NCI-H146 treated with DMSO at 0.1 percent for 48 hours (cell line): ENCODE data around the gene ALLC.
"Not testable (repeated sequence)": the region's sequence is repeated elsewhere in the genome, so short reads cannot be mapped to it uniquely, and the experiment has no call there.

ENCODE experiments used
- DNase-seq: peaks from one replicate; lab custom pipeline; 2025; ENCODE audit not compliant: unreplicated experiment; lab: John Stamatoyannopoulos, UW

The ALLC gene

DNA sequence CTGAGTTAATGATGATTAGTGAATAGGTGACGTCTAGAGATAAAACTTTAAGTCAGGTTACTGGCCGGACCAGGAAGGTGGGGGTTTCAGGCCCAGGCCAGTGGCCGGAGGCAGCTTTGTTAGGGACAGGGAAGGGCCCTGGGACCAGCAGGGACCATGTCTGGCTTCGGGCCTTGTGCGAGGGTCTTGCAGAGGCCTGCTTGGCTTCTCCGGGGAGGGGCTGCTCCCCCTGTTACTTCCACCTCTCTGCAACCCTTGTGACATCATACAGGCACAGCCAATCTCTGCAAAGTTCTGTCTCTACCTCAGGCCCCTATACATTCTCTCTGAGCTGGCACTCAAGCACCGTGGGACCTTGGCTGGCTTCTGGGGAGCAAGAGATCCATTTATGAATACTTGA is at the start of gene ALLC:
Gene ALLC (plus strand): TSS at position 320 of the 400 bp plus-strand sequence. CDS start 12,958 bp downstream, outside the sequence.
- DNase-seq = no peak

DNA sequence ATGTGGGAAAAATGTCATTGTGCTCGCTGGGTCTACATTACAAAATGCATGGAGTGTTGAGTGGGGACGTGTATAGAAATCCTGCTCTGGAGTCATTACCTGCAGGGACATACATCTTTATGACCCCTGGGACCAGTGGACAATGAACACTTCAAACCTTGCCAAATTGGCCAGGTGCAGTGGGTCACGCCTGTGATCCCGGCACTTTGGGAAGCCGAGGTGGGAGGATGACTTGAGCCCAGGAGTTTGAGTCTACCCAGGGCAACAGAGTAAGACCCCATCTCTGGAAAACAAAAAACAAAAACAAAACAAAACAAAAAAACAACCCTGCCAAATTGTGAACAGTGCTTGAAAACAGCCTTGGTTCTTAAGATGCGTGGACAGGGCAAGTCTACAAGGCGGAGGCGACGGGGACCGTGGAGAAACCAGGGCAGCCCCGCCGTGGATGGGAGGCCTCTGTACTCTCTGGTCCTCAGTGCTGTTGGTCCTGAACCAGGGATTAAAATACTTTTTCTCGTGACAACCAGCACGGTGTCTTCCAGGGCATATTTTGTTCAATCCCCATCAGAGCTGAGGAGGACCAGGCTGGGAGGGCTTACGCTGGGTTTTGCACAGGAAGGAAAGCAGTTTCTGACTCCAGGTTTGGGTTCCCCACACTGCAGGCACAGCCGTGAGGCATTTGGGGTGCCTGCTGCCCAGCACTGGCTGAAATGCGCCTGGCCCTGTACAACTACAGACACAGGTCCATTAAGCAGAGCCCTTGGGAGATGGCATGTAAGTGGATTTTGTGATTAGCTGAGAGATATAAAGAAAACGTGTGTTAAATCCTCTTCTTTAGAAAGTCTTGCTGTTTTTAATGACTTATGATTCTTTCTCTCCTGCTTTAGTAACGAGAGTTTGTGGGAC is 49.4 kb upstream of the ALLC start:
- no peak for DNase-seq

DNA sequence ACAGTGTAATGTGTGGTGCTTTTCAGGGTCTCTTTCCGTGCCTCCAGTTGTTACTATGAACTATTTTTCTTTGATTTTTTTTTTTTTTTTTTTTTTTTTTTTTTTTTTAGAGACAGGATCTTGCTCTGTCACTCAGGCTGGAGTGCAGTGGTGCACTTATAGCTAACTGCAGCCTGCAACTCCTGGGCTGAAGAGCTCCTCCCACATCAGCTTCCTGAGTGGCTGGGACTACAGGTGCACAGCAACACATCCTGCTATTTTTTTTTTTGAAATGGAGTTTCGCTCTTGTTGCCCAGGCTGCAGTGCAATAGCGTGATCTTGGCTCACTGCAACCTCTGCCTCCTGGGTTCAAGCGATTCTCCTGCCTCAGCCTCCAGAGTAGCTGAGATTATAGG is 48.7 kb upstream of the ALLC start:
- DNase-seq = not testable (repeated sequence)

DNA sequence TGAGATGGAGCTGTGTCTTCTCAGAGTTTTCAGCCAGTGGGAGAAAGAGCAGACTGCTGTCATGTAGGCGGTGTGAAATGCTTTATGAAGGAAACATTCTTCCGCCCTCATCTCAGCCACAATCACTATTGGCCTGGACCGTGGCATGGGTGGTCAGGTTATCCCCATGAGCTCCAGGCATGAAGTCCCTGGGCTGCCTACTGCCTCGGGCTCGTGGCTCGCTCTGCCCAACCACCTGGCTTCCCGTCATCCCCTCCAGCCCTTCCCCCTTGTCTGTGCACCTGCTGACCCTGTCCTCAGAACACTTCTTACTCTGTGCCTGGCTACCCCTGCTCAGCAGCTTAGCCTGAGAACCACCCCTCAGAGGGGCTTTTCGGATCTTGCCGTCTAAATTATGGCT is 47.6 kb upstream of the ALLC start:
- DNase-seq = no peak

DNA sequence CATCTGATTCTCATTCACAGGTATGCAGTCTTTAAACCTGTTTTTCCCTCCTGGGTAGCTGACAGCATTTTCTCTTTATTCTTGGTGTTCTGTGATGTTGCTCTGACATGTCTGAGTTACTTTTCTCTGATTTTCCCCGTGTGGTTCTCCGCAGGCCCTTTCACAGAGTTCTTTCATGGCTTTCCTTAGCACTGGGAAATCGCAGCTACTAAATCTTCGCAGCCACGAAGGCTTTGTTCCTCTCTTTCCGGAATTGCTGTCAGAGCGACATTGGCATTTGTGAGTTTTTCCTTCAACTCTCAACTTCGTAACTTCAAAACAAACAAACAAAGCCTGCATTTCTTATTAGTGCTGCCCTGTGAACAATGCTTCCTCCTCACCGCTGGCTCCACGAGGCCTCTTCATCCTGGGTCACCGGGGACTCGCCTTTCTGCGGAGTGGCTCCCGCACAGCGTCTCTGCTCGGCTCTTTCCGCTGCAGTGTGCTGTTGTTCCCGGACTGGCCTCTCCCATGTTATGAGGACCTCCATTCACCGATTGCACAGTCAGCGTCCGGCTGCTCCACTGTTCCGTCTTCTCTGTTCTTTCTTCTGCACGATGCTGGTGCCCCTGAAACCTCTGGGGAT is 47.0 kb upstream of the ALLC start:
- no peak for DNase-seq

DNA sequence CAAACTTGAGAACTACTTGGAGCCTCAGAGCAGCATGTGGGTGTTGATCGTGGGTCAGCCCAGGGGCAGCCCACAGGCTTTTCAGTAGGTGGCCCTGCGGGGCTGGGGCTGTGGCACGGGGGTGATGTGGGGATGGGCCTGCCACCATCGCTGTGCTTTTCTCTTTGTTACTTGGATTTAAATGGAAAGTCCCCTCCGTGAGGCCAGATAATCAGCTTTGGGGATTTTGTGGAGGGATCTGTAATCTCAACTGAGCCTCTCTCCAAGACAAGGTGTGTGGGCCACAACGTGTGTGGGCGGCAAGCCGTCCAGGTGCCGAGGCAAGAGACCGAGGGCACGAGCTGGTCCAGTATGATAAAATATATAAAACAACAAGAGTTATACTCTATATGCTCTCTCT is 46.4 kb upstream of the ALLC start:
- DNase-seq = no peak

DNA sequence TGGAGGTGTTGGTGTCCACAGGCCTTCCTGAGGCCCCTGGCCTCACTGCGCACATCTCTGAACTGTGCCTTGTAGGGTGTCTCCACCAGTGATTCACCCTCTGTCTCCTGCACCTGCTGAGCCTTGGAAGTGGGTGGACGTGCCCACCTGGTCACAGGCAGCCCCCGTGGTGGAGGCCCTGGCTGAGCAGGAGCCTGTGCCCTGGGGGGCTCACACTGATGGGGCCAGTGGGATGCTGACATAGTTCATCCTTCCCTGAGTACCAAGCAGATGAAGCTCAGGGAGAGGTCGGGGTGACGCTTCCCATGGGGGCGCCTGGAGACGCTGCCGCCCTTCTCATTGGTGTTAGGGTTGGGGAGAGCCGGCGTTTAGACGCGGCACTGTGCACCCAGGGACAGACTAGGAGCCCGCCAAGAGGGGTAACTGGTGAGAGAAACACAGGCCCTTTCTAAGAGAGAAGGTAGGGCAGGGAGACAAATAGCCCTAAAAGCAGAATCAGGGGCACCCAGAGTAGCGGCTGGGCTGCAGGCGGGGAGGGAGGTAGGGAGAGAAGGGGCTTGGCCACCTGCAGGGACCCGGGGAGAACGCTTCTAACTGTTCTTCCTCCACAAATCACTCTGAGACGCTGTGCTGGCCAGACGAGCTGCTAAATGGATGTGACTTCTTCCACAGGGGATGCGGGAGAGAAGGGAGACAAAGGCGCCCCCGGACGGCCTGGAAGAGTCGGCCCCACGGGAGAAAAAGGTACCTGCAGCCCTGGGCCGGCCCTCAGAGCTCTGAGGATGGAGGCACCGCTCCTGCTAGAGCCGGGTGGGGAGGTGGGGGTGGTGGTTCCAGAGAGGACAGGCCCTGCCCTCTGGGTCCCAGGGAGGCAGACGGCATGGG is 45.1 kb upstream of the ALLC start:
- DNase-seq = no peak

DNA sequence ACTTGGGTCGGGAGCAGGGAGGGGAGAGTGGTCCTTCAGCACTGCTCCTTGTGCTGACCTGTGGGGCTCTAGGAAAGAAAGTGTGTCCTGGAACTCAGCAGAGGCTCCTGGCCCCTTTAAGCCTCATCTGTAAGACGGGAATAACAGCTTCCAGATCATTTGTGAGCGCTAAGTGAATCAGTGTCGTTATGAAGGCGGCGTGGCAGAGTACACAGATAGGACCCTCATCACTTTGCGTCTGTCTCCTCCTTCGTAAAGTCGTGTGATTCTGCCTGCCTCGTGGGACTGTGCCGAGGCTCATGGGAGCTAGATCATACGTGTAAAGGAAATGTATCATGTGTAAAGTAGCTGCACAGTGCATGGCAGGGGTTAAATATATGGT is 44.5 kb upstream of the ALLC start:
- DNase-seq = no peak

DNA sequence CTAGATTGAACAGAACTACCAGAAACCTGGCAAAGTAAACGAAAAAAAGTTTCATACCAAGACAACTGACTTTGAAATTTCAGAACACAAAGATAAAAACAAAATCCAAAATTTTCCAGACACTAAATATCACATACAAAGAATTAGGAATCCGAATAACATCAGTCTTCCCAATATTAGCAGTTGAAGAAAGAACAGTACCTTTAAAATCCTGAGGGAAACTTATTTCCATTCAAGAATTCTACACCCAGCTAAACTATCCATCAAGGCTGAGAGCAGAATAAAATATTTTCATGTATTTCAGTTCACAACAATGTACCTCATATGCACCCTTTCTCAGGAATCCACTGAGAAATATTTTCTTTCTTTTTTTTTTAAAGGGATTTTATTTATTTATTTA is 43.3 kb upstream of the ALLC start:
- not testable (repeated sequence) for DNase-seq

DNA sequence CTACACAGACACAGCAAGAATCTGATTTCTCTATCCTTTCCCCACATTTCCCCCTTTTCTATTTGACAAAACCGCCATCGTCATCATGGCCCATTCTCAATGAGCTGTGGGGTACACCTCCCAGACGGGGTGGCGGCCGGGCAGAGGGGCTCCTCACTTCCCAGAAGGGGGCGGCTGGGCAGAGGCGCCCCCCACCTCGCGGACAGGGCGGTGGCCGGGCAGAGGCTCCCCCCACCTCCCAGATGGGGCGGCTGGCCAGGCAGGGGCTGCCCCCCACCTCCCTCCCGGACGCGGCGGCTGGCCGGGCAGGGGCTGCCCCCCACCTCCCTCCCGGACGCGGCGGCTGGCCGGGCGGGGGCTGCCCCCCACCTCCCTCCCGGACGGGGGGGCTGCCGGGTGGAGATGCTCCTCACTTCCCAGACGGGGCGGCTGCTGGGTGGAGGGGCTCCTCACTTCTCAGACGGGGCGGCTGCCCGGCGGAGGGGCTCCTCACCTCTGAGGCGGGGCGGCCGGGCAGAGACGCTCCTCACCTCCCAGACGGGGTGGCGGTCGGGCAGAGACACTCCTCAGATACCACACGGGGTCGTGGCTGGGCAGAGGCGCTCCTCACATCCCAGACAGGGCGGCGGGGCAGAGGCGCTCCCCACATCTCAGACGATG is 42.3 kb upstream of the ALLC start:
- not testable (repeated sequence) for DNase-seq

DNA sequence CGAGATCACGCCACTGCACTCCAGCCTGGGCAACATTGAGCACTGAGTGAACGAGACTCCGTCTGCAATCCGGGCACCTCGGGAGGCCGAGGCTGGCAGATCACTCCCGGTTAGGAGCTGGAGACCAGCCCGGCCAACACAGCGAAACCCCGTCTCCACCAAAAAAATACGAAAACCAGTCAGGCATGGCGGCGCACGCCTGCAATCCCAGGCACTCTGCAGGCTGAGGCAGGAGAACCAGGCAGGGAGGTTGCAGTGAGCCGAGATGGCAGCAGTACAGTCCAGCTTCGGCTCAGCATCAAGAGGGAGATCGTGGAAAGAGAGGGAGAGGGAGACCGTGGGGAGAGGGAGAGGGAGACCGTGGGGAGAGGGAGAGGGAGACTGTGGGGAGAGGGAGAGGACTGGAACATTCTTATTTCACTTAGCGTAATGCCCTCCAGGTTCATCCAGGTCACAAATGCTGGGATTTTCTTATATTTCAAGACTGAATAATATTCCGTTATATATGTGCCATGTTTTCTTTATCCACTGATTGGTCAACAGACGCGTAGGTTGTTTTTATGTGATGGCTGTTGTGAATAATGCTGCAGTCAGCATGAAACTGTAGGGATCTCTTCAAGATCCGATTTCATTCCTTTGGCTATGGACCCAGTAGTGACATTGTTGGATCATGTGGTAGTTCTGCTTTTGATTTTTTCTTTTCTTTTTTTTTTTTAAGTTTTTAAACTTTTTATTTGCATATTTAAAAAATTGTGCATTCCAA is 41.4 kb upstream of the ALLC start:
- DNase-seq = not testable (repeated sequence)

DNA sequence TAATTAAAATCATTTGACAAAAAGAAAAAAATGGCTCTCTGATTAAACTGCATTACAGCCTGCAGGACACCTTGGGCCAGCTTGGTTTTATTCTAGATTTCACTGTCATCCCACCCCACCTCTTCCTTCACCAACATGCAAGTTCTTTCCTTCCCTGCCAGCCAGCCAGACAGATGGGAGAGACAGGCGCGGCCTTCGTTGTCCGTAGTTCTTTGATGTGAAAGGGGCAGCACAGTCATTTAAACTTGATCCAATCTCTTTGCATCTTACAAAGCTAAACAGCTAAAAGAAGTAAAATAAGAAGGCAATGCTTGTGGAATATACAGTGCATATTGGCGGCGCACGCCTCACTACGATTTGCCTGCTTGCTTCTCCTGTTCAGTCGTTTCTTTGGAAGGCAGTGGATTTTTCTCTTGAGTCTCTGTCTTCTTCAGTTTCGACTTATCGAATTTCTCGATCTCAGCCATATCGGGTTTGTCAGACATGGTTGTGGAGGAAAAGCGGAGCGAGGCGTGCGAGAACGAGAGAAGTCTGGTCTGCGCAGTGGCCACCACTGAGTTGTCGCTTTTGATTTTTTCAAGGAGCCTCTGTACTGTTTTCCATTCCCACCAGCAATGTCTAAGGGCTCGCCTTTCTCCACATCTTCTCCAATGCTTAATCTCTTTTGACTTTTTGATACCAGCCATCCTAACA is 40.7 kb upstream of the ALLC start:
- DNase-seq = no peak

DNA sequence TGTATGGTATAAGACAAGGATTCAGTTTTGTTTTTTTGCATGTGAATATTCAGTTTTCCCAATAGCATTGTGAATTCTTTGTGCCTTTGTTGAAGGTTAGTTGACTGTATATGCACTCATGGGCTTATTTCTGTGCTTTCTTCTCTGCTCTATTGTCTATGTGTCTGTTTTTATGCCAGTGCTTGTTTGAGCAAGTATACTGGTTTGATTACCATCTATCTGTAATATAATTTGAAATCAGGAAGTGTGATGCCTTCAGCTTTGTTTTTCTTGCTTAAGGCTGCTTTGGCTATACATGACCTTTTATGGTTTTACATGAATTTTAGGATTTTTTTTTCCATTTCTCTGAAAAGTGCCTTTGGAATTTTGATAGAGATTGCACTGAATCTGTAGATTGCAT is 39.6 kb upstream of the ALLC start:
- DNase-seq = no peak

DNA sequence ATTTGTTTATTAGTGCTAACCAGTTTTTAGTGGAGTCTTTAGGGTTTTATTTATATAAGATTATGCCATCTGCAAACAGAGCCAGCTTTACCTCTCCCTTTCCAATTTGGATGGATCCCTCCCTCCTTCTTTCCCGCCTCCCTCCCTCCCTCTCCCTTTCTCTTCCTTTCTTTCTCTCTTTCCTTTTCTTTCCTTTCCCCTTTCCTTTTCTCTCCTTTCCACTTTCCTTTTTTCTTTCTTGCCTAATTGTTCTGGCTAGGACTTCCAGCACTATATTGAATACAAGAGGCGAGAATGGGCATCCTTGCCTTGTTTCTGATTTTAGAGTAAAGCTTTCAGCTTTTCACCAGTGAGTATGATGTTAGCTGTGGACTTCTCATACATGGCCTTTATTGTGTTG is 39.0 kb upstream of the ALLC start:
- DNase-seq = no peak

DNA sequence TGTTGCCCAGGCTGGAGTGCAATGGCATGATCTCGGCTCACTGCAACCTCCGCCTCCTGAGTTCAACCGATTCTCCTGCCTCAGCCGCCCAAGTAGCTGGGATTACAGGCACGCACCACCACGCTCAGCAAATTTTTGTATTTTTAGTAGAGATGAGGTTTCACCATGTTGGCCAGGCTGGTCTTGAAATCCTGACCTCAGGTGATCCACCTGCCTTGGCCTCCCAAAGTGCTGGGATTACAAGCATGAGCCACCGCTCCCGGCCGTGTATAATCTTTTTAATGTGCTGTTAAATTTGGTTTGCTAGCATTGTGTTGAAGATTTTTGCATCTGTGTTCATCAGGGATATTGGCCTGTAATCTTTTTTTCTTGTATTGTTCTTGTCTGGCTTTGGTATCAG is 38.3 kb upstream of the ALLC start:
- DNase-seq = not testable (repeated sequence)

DNA sequence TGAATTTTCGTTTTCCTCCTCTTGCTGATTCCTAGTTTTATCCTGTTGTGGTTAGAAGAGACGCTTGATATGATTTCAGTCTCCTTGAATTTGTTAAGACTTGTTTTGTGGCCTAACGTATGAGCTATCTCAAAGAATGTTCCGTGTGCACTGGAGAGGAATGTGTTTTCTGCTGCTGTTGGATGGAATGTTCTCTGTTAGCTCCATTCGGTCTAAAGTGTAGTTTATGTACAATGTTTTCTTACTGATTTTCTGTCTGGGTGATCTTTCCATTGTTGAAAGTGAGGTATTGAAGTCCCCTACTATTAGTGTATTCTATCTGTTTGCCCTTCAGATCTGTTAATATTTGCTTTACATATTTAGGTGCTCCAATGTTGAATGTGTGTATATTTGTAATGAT is 37.2 kb upstream of the ALLC start:
- no peak for DNase-seq

DNA sequence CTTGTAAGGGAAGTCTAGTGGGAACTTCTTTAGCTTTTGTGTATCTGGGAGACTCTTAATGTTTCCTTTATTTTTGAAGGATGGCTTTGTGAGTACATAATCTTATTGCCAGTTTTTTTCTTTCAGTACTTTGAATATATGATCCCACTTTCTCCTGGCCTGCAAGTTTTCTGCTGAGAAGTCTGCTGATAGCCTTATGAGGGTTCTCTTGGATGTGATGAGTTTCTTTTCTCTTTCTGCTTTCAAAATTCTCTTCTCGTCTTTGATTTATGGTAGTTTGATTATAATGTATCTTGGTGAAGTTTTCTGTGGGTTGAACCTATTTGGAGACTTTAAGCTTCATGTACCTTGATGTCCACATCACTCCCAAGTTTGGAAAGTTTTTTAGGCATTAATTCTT is 35.0 kb upstream of the ALLC start:
- DNase-seq = no peak

DNA sequence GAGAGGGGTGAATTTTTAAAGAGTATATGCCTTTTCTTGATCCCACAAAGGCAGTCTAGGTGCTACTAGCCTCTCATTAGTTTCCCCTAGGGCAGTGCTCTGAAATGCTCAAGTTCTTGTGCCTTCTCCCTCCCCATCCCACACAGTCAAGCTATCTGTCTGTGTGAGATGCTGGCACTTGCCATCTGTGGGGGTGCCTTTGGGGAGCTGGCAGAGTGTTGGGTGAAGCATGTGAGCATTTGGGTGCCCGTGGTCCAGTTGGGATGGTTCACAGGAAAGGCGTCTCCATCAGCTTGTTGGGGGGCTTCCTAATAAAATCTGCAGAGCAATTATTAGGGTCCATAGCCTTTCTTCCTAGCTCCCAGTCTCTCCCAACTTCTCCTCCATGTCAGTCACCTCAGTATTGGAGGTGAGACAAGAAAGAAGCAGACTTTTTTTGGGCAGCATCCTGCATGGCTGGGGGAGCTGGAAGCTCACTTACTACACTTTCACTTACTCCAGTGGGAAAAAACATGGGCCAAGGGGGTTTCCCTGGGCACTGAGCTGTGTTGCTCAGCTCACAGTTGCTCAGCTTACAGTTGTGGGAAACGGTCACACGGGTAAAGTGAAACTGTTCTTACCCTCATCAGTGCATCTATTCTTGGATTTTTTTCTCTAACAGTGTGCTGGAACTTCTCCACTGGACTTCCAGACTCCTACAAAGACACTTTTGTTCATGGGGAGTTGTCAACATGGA is 33.8 kb upstream of the ALLC start:
- DNase-seq = no peak

DNA sequence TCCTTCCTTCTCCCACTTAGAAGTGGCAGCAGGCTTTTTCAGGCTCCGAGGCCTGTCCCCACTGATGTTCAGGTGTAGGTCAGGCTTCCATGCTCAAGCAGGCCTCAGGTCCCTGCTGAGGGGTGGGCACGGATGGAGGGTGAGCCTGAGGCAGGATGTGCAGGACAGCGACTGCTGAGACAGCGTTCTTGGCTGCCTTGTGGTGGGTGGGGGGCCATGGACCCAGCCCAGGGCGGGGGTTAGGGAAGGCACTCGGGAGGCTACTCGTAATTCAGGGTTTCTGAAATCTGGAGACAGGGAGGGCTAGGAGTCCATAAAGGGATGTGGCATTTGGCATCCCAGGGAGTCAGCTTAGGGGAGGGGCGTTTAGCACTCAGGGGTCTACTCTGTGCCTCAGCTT is 32.8 kb upstream of the ALLC start:
- DNase-seq = no peak
